HG03139 (cell line): ENCODE results near the gene GCNT2.
"Not testable (repeated sequence)": the region's sequence is repeated elsewhere in the genome, so short reads cannot be mapped to it uniquely, and the experiment has no call there.

Experiments
- ATAC-seq: cut with Tn5 transposase; IDR thresholded peaks from one replicate; pipeline ENCODE4 v1.9.1; 2021; ENCODE audit not compliant: unreplicated experiment

GCNT2 gene

DNA sequence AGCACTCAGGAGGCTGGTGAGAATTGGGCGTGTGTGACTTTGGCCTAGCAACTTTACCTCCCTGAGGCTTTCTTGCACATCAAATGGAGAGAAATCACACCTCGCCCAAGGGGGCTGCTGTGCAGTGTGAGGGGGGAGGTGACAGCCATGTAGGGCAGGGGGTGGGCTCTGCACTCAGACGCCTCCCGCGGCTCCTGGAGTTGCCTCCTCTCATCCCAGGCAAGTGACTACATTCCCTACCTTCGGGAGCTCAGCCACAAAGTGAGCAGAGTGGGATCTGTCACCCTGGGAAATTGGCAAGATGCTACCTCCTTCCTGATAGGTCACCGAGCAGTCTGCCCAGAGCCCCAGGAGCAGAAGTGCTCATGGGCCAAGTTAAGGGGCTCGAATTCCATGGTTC lies 56.0 kb downstream of the GCNT2 start:
- ATAC-seq: no peak

DNA sequence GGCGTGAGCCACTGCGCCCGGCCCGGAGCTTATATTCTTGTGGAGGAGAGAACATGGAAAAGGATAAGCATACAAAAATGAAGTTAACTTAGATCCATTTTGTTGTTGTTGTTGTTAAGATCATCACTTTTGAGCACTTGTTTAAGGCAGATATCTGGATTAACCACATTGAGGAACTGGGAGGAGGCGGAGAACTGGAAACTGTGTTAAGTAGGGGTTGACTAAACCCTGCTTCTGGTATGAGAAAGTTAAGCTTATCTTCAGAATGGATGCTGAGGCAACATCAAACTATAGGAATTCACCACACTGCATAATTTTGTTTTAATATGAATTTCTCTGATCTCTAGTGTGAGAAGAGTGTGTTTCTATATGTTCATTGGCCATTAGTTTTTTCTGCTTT lies 57.6 kb downstream of the GCNT2 start:
- no peak for ATAC-seq

DNA sequence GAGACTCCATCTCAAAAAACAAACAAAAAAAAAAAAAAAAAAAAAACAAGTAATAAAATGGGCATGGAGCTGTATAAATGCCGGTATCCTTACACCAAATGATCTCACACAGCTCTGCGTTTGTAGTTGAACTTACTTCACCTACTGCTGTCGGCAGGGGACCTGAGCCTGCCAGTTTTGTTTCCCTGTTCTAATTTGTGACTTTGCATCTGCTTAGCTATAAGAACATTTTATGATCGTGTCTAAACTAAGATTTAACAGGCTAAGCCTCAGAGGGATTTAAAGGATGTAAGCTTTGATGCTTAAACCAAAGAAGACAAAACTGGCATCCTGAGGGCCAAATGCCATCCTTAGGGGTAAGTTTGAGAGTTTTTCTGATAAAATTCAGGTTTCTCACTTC lies 58.7 kb downstream of the GCNT2 start:
- no peak for ATAC-seq

DNA sequence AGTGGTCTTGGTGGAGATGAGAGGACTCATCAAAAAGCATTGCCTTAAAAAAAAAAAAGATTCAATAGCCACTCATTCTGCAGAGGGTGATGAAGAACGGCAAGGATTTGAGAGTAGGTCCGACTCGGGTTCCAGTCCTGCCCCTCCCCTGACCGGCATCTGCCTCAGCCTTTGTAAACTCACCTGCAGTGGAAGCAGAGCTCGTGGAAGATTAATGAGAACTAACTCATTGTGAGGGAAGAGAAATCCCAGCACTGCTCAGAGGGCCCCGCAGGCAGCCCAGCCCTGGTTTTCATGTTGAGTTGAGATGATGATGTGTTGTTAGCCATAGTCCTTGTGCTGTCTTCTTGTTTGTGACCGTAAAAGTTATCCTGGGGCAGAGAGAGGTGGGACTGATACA lies 59.4 kb downstream of the GCNT2 start:
- ATAC-seq: no peak

DNA sequence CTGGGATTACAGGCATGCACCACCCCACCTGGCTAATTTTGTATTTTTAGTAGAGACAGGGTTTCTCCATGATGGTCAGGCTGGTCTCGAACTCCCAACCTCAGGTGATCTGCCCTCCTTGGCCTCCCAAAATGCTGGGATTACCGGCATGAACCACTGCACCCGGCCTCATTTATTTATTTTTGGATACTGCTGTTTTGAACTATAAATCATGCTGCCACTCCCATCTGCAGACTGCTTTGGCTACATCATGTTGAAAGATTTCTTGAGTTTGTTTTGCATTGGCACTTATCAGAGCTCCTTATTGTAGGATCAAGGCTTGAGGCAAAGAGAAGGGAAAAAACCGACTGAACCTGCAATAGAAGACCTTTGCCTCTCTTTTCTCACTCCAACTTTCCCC lies 60.3 kb downstream of the GCNT2 start:
- ATAC-seq: not testable (repeated sequence)

DNA sequence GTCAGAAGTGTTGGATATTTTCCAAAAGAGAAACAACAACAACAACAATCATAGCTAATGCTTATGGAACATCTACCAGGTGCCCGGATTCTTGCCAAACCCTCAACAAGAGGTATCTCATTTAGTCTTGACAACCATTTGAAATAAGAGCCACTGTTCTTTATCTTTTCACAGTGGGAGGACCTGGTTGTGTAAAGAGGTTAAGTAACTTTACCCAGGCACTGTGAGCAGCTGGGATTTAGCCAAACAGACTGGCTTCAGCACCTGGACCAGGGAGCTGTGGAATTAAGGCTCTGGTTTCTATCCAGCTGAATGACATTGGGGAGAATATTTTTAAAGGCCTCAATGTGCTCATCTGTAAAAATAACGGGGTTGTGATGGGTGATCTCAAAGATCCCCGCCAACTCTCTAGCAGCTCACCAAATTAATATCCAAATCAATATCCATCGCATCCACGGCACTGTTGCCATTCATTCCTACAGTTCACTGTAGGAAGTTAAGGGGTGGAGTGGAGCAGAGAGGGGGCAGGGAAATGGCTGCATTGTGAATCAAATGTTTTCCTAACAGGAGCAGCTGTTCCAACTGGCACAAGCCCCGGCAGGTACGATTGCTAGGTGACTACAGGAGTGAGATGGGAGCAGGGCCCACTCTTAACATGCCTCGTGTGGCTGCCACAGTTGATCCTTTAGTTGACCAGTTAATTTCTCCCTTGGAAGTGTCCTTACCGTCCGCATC lies 61.8 kb downstream of the GCNT2 start:
- ATAC-seq: no peak

DNA sequence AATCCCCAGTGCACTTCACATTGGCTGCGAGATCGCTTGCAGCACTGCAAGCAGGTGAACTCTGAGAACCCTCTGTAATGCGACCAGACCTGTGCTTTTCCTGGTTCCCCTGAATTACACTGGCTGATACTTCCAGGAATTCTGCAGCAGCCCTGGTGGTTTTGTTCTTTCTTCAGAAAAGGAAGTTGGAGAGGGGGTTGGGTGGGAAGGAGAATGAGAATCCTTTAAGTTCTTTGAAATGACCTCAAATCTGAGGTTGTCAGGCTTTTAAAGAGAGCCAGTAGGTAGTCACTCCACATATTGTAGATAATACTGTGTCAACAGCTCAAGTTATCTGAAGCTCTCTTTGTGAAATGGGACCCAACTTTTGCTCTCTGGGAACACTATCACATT lies 62.4 kb downstream of the GCNT2 start:
- no peak for ATAC-seq

DNA sequence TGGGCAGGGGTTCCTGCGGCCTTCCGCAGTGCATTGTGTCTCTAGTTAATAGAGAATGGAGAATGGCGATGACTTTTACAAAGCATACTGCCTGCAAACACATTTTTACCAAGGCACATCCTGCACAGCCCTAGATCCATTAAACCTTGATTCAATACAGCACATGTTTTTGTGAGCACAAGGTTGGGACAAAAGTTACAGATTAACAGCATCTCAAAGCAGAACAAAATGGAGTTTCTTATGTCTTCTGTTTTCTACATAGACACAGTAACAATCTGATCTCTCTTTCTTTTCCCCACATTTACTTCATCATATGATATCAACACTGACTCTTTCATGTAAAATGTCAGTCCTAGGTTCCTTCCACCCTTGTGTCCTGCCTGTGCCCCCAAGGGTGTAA lies 63.5 kb downstream of the GCNT2 start:
- no peak for ATAC-seq

DNA sequence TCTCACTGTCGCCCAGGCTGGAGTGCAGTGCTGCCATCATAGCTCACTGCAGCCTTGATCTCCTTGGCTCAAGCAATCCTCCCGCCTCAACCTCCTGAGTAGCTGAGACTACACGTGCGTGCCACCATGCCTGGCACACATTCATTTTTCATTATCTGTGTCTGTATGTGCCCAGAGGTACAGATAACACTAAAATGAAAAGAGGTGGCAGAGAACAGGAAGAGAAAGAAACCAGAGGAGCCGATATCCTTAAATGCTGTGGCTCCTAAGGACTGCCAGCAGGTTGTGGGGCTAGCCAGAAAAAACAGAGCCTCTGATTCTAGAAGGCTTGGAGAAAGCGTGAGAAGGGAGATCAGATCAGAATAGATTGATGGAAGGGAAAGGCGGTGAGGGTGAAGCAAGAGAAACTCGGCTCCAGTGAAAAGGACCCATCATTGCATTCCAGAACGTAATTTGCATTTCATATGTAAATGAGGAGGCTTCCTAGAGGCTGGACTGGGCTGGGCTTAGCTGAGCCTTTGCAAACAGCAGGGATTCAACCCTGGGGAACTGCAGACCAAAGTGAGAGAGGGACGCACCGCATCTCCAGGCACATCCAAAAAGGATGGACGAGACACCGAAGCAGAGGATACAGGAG lies 64.2 kb downstream of the GCNT2 start:
- ATAC-seq: no peak

DNA sequence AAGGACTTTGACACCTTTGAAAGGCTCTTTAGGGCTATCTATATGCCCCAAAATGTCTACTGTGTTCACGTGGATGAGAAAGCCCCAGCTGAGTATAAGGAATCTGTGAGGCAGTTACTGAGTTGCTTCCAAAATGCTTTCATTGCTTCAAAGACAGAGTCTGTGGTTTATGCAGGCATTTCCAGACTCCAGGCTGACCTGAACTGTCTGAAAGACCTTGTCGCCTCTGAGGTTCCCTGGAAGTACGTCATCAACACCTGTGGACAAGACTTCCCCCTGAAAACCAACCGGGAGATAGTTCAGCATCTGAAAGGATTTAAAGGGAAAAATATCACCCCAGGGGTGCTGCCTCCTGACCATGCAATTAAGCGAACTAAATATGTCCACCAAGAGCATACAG lies 65.2 kb downstream of the GCNT2 start:
- no peak for ATAC-seq

DNA sequence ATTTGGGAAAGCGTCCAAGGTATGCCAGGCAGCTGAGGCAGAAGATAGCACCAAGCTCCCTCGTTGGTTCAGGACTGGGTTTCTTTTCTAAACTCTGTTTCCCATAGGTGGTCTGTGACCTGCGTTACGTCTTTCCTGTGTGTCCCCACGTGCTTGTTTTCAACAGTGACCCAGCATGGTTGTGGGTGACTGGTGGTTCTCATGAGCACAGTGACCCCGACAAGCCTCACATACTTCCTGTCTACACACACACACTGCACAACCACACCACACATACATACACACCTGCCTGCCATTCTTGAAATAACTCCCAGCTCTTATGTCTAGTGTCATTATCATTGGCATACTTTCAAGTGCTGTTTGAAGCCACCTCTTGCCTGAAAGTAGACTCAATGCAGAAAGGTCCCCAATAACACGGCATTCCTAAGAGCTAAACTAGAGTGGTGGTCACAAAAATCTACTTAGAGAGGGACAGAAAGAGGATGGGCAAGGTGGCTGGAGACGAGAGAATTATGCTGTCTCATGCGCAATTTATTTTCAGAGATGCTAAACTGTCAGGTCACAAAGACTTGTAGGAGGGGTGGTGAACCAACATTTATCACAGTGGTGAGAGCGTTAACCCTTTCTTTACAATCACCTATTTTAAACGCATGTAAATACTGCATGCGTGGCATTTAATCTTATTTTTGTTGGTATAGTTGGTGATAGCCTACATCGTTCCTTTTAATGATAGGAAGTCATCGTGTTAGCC lies 66.7 kb downstream of the GCNT2 start:
- ATAC-seq: no peak

DNA sequence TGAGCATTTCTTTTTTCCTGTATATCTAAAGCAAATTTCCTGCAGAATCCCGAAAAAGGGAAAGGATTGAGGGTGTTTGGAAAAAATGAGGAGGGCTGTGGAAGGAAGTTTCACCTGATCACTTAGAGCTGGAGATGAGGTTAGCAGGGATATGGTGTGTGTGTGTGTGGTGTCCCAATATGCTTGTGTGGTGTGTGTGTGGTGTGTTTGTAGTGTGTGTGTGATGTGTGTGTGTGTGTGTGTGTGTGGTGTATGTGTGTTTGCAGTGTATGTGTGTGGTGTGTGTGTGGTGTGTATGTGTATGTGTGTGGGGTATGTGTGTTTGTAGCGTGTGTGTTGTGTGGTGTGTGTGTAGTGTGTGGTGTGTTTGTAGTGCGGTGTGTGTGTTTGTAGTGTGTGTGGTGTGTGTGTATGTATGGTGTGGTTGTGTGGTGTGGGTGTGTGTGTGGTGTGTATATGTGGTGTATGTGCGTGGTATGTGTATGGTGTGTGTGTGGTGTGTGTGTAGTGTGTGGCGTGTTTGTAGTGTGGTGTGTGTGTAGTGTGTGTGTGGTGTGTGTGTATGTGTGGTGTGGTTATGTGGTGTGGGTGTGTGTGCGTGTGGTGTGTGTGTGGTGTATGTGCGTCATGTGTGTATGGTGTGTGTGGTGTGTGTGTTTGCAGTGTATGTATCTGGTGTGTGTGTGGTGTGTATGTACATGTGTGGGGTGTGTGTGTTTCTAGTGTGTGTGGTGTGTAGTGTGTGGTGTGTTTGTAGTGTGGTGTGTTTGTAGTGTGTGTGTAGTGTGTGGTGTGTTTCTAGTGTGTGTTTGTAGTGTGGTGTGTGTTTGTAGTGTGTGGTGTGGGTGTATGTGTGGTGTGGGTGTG lies 67.6 kb downstream of the GCNT2 start:
- ATAC-seq: no peak

DNA sequence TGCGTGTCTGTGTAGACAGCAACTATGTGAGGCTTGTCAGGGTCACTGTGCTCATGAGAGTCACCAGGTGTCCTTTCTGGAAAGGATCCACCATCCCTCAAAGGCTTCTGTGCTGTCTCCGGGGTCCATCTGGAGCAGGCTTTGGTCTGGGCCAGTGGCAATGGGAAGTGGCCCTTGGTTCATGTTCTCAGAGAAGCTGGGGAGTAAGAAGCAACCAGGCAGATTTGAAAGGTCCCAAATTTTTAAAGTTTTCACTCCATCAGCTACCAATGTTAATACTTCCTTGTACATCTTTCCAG lies 68.2 kb downstream of the GCNT2 start:
- no peak for ATAC-seq

DNA sequence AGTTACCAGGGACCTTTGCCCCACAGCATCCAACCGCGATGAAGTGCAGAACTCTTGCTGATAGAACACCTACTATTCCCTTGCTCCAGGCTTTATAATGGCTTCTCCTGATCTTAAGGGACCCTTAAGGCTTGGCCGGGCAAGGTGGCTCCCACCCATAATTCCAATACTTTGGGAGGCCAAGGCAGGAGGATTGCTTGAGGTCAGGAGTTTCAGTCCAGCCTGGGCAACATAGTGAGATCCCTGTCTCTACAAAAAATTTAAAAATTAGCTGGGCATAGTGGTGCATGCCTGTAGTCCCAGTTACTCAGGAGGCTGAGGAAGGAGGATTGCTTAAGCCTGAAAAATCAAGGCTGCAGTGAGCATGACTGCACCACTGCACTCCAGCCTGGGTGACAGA lies 68.8 kb downstream of the GCNT2 start:
- ATAC-seq: no peak

DNA sequence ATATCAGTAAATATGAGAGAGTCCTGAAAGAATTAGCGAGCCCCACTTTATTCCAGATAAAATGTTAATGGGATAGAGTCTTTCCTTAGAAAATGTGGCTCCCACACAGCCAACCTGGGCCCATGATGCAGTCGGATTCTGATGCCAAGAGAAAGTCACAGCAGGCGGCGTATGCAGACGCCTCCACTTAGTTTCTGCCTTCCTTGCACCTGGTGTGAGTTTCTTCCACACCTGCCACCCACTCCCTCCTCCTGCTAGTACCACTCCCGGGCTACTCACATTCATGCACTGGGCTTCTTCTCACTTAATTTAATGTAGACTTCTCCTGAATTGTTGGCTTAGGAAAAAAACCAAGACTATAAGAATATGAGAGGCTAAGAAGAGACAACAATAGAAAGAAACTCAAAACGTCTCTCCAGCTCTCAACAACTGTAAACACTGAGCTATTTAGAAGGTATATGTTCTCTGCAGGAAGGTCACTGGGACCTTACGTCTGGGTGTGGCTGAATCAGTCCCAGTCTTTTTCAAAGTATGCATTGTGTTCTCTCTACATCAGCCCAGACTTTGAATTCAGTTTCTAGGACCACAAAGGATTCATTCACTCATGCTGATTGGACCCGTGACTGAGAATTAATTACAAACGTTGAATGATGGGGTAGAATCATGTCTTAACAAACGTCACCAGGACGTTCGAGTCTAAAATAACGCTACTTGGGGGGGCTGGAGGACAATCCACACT lies 70.4 kb downstream of the GCNT2 start:
- no peak for ATAC-seq

DNA sequence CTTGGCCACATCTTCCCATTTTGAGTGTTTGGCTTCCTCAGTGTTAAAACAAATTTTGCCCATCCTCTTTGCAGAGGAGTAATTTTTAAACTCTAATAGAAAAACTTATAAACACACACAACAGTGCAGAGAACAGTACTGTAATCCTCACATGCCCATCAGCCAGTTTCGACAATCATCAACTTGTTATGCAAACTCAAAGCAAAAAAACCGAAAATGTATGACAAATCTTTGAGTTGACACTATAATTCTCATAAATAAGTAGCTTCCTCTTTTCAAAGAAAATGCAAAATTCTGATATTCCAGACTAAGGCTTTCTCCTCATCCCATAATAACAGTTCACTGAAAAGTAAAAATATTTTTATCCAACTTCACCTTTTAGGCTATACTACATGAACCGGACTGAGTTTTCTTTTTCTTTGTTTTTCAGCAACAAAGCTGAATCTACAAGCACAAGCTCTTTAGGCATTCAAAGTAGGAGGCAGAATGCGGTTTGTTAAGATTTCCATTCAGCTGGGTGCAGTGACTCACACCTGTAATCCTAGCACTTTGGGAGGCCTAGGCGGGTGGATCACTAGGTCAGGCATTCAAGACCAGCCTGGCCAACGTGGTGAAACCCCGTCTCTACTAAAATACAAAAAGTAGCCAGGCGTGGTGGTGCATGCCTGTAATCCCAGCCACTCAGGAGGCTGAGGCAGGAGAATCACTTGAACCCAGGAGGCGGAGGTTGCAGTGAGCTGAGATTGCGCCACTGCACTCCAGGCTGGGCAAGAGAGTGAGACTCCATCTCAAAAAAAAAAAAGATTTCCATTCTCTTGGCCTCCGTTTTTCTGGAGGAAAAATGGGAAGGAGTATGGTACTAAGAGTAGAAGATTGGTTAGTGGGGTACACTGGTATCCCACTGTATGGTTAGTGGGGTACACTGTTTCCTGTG lies 74.8 kb downstream of the GCNT2 start:
- ATAC-seq: no peak

DNA sequence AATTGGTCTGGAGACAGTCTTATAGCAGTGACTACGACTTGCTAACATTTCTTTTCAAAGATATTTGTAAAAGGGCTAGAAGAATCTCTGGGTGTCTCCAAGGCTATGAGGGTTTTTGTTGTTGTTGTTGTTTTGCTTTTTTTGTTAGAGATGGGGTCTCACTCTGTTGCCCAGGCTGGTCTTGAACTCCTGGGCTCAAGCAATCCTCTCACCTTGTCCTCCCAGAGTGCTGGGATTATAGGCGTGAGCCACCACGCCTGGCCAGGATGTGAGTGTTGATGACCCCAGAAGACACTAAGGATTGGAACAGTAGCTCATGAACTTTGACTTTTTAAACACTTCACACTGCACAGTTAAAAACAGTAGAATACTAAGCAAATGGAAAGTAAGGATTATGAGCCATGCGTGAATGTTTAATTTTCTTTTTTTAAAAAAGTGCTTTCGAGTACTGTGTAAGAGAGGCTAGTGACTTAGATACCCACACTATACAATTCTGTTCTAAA lies 76.4 kb downstream of the GCNT2 start:
- ATAC-seq: no peak

DNA sequence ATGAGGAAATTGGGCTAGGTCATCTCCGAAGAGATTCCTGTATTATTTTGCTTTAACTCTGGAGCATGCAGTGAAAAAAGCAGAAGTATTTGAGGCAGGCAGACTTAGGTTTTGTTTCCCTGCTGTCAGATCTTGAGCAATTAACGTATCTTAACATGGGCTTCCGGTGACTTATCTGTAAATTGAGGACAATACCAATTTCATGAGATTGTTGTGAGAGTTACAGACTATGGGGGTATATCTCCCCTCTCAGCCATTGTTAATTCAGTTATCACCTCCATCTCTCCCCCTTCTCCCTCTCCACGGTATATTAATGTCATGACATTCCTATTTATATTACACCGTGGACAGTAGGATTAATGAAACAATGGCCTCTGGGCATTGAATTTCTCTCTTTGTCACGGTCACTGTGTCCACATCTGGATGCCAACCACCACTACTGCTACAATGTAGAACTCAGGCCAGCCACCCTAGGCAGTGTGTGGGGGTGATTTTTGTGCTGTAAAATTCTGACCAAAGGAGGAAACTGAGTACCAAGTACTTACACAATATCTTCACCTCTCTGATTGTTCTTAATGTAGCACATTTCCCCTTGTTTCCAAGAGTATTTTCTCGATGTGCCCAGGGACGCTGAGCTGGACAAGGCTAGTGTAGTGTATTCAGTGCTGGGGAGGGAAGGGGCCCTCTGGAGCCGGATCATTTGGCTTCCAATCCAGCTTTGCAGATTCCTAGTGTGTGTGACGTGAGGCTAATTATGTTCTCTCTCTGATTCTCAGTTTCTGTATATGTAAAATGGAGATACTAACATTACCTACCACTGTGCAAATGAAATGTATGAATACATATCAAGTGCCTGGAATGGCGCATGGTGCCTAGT lies 77.2 kb downstream of the GCNT2 start:
- ATAC-seq: no peak

DNA sequence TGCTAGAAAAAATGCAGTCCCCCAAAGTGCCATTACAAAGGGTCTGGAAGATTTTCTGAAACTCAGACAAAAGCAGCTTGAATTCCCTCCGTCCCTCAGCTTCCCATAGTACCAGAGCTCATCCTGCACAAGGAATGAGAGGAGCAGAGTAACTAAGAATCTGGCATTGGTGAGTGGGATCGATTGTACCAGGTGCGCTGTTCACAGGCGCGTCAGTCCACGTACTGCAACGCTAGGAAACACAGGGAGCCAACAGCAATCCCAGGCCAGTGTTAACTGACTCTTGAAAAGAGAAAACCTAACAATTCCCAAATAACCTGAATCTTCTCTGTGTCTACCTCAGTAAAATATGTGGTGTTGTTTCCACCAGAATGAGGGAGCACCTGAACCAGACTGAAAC lies 77.9 kb downstream of the GCNT2 start:
- no peak for ATAC-seq
